NCI-H524 treated with DMSO at 0.1 percent for 48 hours (cell line): ENCODE measurements around the gene CLEC1A.

Experiments
- DNase-seq: peaks from one replicate; lab custom pipeline; 2025; lab: John Stamatoyannopoulos, UW

Gene CLEC1A, protein sequence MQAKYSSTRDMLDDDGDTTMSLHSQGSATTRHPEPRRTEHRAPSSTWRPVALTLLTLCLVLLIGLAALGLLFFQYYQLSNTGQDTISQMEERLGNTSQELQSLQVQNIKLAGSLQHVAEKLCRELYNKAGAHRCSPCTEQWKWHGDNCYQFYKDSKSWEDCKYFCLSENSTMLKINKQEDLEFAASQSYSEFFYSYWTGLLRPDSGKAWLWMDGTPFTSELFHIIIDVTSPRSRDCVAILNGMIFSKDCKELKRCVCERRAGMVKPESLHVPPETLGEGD

DNA sequence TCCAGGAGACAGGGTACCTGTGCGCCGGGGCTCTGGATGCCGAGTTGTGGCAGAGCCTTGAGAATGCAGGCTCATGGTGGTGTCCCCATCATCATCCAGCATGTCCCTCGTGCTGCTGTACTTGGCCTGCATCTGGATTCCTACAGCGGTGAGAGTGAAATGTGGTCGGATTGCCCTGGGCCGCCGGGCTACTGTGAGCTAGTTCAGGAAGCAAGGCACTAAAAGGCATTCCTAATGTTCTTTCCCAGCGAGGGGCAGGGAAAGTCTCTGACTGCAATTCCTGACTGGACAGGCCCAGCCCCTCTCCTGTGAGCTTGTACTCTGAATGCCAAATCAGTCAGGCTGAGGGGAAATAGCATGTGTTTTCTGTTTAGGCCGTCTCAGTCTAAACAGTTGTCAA is at the start of gene CLEC1A:
TSS of gene CLEC1A (minus strand) at position 195 of the 400 bp plus-strand sequence. CDS start at position 132, 63 bp downstream.
- DNase-seq = no peak

DNA sequence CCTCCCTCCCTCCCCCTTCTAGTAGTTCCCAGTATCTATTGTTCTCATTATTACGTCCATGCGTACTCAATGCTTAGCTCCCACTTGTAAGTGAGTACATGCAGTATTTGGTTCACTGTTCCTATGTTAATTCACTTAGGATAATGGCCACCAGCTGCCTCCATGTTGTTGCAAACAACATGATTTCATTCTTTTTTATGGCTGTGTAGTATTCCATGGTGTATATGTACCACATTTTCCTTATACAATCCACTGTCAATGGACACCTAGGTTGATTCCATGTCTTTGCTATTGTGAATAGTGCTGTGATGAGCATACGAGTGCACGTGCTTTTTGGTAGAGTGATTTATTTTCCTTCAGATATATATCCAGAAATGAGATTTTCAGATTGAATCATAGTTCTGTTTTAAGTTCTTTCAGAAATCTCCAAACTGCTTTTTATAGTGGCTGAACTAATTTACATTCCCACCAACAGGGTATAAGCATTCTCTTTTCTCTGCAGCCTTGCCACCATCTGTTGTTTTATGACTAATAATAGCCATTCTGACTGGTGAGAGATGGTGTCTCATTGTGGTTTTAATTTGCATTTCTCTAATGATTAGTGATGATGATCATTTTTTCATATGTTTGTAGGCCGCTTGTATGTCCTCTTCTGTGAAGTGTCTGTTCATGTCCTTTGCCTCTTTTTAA is 49.1 kb upstream of the CLEC1A start:
- no peak for DNase-seq

- DNase-seq = no peak
Measured at GRCh38 chr12:10142976-10143589, 44.3 kb upstream of the CLEC1A start.

GRCh38 chr12:10140001-10140400 is 41.2 kb upstream of the CLEC1A start:
- DNase-seq = no peak

DNA sequence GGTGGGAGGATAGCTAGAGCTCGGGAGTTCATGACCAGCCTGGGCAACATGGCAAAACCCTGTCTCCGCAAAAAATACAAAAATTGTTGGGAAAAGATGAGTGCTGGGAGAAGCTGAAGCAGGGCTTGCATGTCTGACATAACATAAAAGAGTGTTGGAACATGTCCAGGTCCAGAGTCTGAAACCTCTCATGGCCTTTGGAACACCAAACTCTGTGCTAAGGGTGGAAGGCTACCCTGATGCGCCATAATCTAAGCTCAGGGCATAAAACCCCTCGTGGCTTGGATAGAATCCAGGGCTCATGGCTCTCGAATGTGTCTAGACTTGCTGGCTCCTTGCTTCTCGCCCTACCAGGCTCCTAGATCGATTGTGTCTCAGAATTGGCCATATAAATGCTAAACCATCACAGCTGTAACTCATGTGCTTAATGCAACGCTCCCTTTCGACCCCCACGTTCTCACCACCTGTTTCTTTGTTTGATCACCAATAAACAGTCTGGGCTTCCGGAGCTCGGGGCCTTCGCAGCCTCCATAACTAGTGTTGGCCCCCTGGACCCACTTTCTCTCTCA is 37.9 kb upstream of the CLEC1A start:
- no peak for DNase-seq

- no peak for DNase-seq
Measured at GRCh38 chr12:10135126-10135525, 36.3 kb upstream of the CLEC1A start.

GRCh38 chr12:10132850-10133370 is 34.1 kb upstream of the CLEC1A start:
- no peak for DNase-seq

- no peak for DNase-seq
Measured at GRCh38 chr12:10131111-10131690, 32.4 kb upstream of the CLEC1A start.

DNA sequence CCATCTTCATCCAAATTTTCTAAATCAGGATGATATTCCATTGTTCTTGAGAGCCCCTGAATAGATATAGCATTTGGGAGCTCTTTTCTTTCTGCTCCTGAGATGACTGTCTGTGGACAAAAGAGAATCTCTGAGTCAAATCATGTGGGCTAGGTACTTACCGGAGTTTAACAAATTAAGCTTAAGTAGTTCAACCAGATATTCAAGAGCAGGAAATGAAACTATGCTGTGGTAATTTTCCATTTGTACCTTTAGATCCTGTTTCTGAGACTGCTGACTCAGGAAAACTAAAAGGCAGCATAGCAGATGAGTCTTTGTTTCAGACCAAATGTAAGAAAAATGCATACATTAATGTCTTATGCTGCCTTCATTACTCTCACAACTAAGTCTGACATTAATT is 31.3 kb upstream of the CLEC1A start, which contains the start of gene CLEC7A:
TSS of gene CLEC7A (minus strand) at position 158 of the 400 bp plus-strand sequence. CDS start at position 41, 117 bp downstream.
- no peak for DNase-seq

- DNase-seq = no peak
Measured at GRCh38 chr12:10128687-10129086, 29.9 kb upstream of the CLEC1A start.

DNA sequence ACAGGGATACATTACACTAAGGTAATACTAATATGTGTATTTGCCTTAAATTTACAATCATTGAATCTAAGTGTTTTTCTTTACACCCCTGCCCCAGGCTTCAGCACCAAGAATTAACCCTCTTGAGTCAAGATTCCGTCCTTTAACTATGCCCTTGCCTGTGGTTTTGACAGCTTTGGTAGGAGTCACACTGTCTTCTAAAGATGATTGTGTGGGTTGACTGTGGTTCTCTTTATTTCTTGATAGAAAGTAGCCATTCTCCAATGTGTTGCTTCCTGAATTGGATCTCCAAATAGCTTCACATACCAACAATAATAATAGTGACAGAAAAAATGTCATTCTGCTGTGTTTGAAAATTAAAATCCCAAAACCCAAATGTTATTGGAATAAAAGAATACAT is 27.6 kb upstream of the CLEC1A start:
- no peak for DNase-seq

GRCh38 chr12:10122689-10123088 is 23.9 kb upstream of the CLEC1A start:
- no peak for DNase-seq

- DNase-seq = no peak
Measured at GRCh38 chr12:10121278-10121677, 22.5 kb upstream of the CLEC1A start.

GRCh38 chr12:10119066-10119465 is 20.3 kb upstream of the CLEC1A start:
- DNase-seq = no peak

DNA sequence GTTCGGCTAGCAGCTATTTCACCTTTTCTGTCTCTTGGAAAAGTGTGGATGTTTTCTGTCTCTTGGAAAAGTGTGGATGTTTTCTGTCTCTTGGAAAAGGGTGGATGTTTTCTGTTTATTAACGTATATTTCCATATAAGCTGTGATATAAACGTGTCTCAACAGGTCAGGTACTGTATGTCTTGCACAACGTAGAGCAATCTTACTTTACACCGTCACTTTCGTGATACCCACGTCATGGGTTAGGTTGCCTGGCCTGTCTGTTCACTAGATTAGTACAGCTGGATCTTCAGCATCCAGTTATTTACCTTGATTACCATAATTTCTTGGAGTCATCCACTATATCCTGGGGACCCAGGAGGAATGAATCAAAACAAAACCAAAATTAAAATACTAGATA is 17.1 kb upstream of the CLEC1A start:
- DNase-seq = no peak

GRCh38 chr12:10115311-10115710 is 16.5 kb upstream of the CLEC1A start:
- no peak for DNase-seq

GRCh38 chr12:10113920-10114319 is 15.1 kb upstream of the CLEC1A start:
- DNase-seq = no peak

DNA sequence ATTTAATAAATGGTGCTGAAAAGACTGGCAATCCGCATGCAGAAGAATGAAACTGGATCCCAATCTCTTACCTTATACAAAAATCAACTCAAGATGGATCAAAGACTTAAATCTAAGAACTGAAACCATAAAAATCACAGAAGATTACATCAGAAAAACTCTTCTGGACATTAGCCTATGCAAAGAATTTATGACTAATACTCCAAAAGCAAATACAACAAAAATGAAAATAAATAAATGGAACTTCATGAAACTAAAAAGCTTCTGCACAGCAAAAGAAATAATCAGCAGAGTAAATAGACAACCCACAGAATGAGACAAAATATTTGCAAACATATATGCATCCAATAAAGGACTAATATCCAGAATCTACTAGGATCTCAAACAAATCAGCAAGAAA is 14.3 kb upstream of the CLEC1A start:
- DNase-seq = no peak

DNA sequence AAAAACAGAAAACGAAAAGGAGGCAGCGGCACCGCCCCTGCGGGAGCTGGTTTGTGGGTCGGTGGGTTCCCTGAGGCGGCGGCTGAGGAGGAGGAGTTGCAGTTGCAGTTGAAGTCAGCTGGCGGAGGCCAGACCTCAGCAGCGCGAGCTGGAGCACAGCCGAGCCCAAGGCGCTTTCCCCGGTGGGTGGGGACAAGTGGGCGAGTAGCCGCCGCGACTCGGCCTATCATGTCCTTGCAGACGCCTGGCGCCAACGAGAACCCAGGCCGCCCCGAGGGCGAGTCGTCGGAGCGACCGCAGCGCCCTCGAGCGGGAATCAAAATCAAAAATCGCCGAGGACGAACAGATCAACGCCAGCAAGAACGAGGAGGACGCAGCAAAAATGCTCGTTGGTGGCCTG is 12.7 kb upstream of the CLEC1A start:
- DNase-seq = no peak

DNA sequence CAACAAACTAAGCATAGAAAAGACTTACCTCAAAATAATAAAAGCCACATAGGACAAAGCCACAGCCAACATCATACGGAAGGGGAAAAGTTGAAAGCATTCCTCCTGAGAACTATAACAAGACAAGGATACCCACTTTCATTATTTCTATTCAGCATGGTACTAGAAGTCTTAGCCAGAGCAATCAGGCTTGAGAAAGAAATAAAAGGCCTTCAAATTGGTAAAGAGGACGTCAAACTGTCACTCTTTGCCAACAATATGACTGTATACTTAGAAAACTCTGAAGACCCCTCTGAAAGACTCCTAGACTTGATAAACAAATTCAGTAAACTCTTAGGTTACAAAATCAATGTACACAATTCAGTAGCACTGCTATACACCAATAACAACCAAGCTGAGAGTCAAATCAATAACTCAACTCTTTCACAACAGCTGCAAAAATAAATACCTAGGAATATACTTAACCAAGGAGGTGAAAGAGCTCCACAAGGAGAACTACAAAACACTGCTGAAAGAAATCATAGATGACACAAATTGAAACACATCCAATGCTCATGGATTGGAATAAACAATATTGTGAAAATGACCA is 11.6 kb upstream of the CLEC1A start:
- no peak for DNase-seq

DNA sequence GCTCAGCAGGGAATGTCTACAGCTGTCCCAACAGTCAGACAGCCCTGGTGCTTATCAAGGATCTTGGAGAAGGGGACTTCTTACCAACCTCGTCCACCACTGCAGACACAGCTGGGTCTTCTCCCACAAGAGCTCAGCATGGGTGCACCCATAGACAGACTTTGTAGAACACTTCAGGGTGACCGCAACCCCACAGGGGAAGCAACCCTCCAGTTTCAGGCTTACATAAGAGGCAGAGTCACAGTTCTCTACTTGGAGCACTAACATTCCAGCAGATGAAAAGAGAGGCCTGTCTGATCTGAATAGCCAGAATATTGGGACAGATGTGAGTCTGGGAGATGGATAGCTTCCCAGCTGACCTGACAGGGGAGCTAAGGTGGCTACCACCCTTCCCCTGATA is 3.5 kb upstream of the CLEC1A start:
- no peak for DNase-seq
